NCI-H524 (cell line): Measurements from ENCODE around the gene PYGB.
"Not testable (repeated sequence)": the region's sequence is repeated elsewhere in the genome, so short reads cannot be mapped to it uniquely, and the experiment has no call there.

ENCODE experiments used
- DNase-seq, 2 experiments: peaks; one replicate each; lab custom pipeline; 2025; lab: John Stamatoyannopoulos, UW

Gene PYGB

GRCh38 chr20:25230166-25230831 lies 17.6 kb upstream of the PYGB start:
- DNase-seq = no peak

GRCh38 chr20:25233016-25233772 lies 14.7 kb upstream of the PYGB start:
- no peak for DNase-seq

- peak; percentile 62 to 81 for DNase-seq
Observed at GRCh38 chr20:25234009-25234849, 13.7 kb upstream of the PYGB start.

GRCh38 chr20:25236450-25237304 lies 11.2 kb upstream of the PYGB start:
- no peak for DNase-seq

- no peak for DNase-seq
Observed at GRCh38 chr20:25237610-25238318, 10.1 kb upstream of the PYGB start.

GRCh38 chr20:25238319-25239037 lies 9.4 kb upstream of the PYGB start:
- DNase-seq = peak; percentile 72 to 90

GRCh38 chr20:25239387-25240370 lies 8.2 kb upstream of the PYGB start:
- DNase-seq = peak in 1 of 2 experiments; percentile 32

GRCh38 chr20:25240851-25241658 lies 6.8 kb upstream of the PYGB start:
- peak in 1 of 2 experiments; percentile 27 for DNase-seq

GRCh38 chr20:25241659-25241955 lies 6.3 kb upstream of the PYGB start:
- DNase-seq = not testable (repeated sequence)

- peak in 1 of 2 experiments; percentile 50 for DNase-seq
Observed at GRCh38 chr20:25242231-25242630, 5.7 kb upstream of the PYGB start.

- DNase-seq = no peak
Observed at GRCh38 chr20:25243416-25243979, 4.4 kb upstream of the PYGB start.

GRCh38 chr20:25244976-25245375 lies 2.9 kb upstream of the PYGB start:
- no peak for DNase-seq

- peak; percentile 36 to 49 for DNase-seq
Observed at GRCh38 chr20:25245461-25245860, 2.4 kb upstream of the PYGB start.

- no peak for DNase-seq
Observed at GRCh38 chr20:25246182-25246999, 1.5 kb upstream of the PYGB start.

GRCh38 chr20:25247000-25247517 lies 826 bp upstream of the PYGB start:
- DNase-seq = peak; percentile 65 to 81

- DNase-seq = no peak
Observed at GRCh38 chr20:25247518-25247955, 348 bp upstream of the PYGB start.

- no peak for DNase-seq
Observed at GRCh38 chr20:25248786-25249172, 894 bp downstream of the PYGB start.
